ENCODE results near the gene DTWD2.

GRCh38 chr5:118888556-118888955 lies 99.8 kb downstream of the DTWD2 start:
- TF ChIP-seq CTCF (IDR thresholded peaks at IDR 0.05) = no peak
- TF ChIP-seq POLR2AphosphoS5 (IDR thresholded peaks at IDR 0.05) = no peak

All from gastroesophageal sphincter (tissue), 3 donors.